Measurements from ENCODE around the gene PHOX2A. TPM values are rescaled to one million over a fixed set of nuclear protein-coding genes. Genes with fewer than 3 reads are reported as not detected.

Gene PHOX2A
- total and polyA plus RNA-seq, 11 donors: not detected

GRCh38 chr11:72228844-72229231, 15.1 kb downstream of the PHOX2A start:
- H3K9me3 ChIP-seq: no peaks in the 10 kb centered on the region
- 91 to 94% (median 92%) methylated on average over 3 to 7 of the region's 7 CpGs for WGBS, 4 donors
- H3K27me3 ChIP-seq: no peaks in the 10 kb centered on the region
- H3K4me3 ChIP-seq: no peak overlapping the region
- peaks cover 0 to 69% (median 66%) of the 10 kb centered on the region in 9 donors for H3K36me3 ChIP-seq
- peaks cover 0 to 47% (median 16%) of the 10 kb centered on the region in 12 donors for H3K4me1 ChIP-seq
- DNase-seq (no peak), ATAC-seq (no peak)
- intact Hi-C loops (cut with DNase I): loop anchor here in 2 of 10 donors (10.0 kb wide), 2 partner anchors 186 to 214 kb away; no protein-coding TSS in a partner anchor
- no peak overlapping the region for H3K27ac ChIP-seq
- no peak for TF ChIP-seq POLR2A (IDR thresholded peaks at IDR 0.05)
- TF ChIP-seq CTCF (IDR thresholded peaks at IDR 0.05): no peak

- TF ChIP-seq CTCF (IDR thresholded peaks at IDR 0.05): peak in 3 of 12 donors; percentile 12 to 21 (median 13)
- no peak for TF ChIP-seq POLR2A (IDR thresholded peaks at IDR 0.05)
- Histone ChIP-seq H3K27ac (no peak overlapping the region), H3K4me3 (no peak overlapping the region), H3K36me3 (peaks cover 0 to 64% (median 61%) of the 10 kb centered on the region in 9 donors), H3K9me3 (no peaks in the 10 kb centered on the region), H3K27me3 (no peaks in the 10 kb centered on the region), H3K4me1 (peaks cover 0 to 47% (median 16%) of the 10 kb centered on the region in 12 donors)
- 73 to 80% (median 78%) methylated on average over 11 to 16 of the region's 16 CpGs for WGBS, 4 donors
- intact Hi-C loops (cut with DNase I): loop anchor here in 2 of 10 donors (10.0 kb wide), 2 partner anchors 186 to 214 kb away; no protein-coding TSS in a partner anchor
- ATAC-seq (no peak), DNase-seq (no peak)
Observed at GRCh38 chr11:72228229-72228843, 15.6 kb downstream of the PHOX2A start.

GRCh38 chr11:72227316-72228228, 16.4 kb downstream of the PHOX2A start:
- Histone ChIP-seq H3K27me3 (no peaks in the 10 kb centered on the region), H3K36me3 (peaks cover 0 to 57% (median 53%) of the 10 kb centered on the region in 9 donors), H3K27ac (no peak overlapping the region), H3K4me1 (peaks cover 0 to 51% (median 18%) of the 10 kb centered on the region in 12 donors), H3K4me3 (no peak overlapping the region), H3K9me3 (no peaks in the 10 kb centered on the region)
- TF ChIP-seq CTCF (IDR thresholded peaks at IDR 0.05): no peak
- TF ChIP-seq POLR2A (IDR thresholded peaks at IDR 0.05): no peak
- WGBS, 4 donors: 72 to 87% (median 83%) methylated on average over 11 to 14 of the region's 14 CpGs
- ATAC-seq (no peak), DNase-seq (no peak)
- intact Hi-C loops (cut with DNase I): loop anchor here in 2 of 10 donors (10.0 kb wide), 2 partner anchors 187 to 213 kb away; no protein-coding TSS in a partner anchor

- Histone ChIP-seq H3K4me1 (peaks cover 0 to 52% (median 23%) of the 10 kb centered on the region in 12 donors), H3K36me3 (peaks cover 0 to 48% (median 45%) of the 10 kb centered on the region in 9 donors), H3K4me3 (no peak overlapping the region), H3K27ac (peak overlapping the region in 1 of 12 donors; percentile 31), H3K9me3 (no peaks in the 10 kb centered on the region), H3K27me3 (no peaks in the 10 kb centered on the region)
- 82 to 89% (median 88%) methylated on average over 5 of the region's 5 CpGs for WGBS, 4 donors
- TF ChIP-seq CTCF (IDR thresholded peaks at IDR 0.05) (no peak), POLR2A (IDR thresholded peaks at IDR 0.05) (no peak)
- intact Hi-C loops (cut with DNase I): loop anchor here in 2 of 10 donors (10.0 kb wide), 2 partner anchors 188 to 212 kb away; no protein-coding TSS in a partner anchor
- DNase-seq (no peak), ATAC-seq (no peak)
Observed at GRCh38 chr11:72226701-72227100, 17.3 kb downstream of the PHOX2A start.
